K562 (cell line): ENCODE measurements around the gene FGF11. TPM values are rescaled to one million over a fixed set of nuclear protein-coding genes. Genes with fewer than 3 reads are reported as not detected.

Experiments used
- AFF1 ChIP-seq, 2 experiments: fragments of 450-650 bp; IDR thresholded peaks; 2 replicates each; pipeline ENCODE4 v1.6.1; 2018; ENCODE audit warnings: mild to moderate bottlenecking in 2 of 2, low read depth in 1 of 2; ENCODE audit not compliant: partially characterized antibody in 2 of 2
- CREM ChIP-seq: IDR thresholded peaks from 2 replicates; pipeline ENCODE4 v1.6.1; 2014; ENCODE audit warnings: antibody characterized with exemption, low read depth
- ETV5 ChIP-seq: sonication (generic); formaldehyde crosslinking; IDR thresholded peaks from 2 replicates; pipeline ENCODE4 v1.4.0; 2020; ENCODE audit warnings: low read depth, mild to moderate bottlenecking, missing genetic modification reagents
- HDAC1 ChIP-seq, 2 experiments: fragments of 450-650 bp; IDR thresholded peaks; 2 replicates each; pipeline ENCODE4 v1.6.1; 2016 to 2017; ENCODE audit warnings: inconsistent platforms in 1 of 2, mild to moderate bottlenecking in 1 of 2, moderate library complexity in 1 of 2
- KAT7 ChIP-seq: sonication (generic); formaldehyde crosslinking; IDR thresholded peaks from 2 replicates; pipeline ENCODE4 v1.8.0; 2022; ENCODE audit warnings: missing genetic modification reagents, mild to moderate bottlenecking, borderline replicate concordance
- PCBP2 ChIP-seq: fragments of 200-400 bp; formaldehyde crosslinking; IDR thresholded peaks from 2 replicates; pipeline ENCODE4 v1.6.1; 2018; ENCODE audit warnings: low read length, low read depth, mild to moderate bottlenecking, moderate library complexity; ENCODE audit not compliant: poor library complexity, severe bottlenecking
- POLR2A ChIP-seq: fragments of 450-650 bp; conservative IDR thresholded peaks from 2 replicates; pipeline ENCODE4 v1.6.1; 2016
- SIN3A ChIP-seq, 2 experiments: fragments of 150-350 bp in 1 of 2; IDR thresholded peaks; 2 replicates each; pipeline ENCODE4 v1.6.1; 2011 to 2016; ENCODE audit warnings: borderline replicate concordance in 2 of 2, low read depth in 2 of 2, low read length in 2 of 2, mild to moderate bottlenecking in 2 of 2, moderate library complexity in 2 of 2; ENCODE audit not compliant: control insufficient read depth in 1 of 2
- YY1 ChIP-seq, 3 experiments: IDR thresholded peaks; 2 replicates each; pipeline ENCODE4 v1.6.1; 2011; ENCODE audit warnings: low read length in 2 of 3, mild to moderate bottlenecking in 2 of 3, moderate library complexity in 2 of 3, borderline replicate concordance in 1 of 3, control low read depth in 1 of 3, low read depth in 1 of 3; ENCODE audit not compliant: insufficient read depth in 3 of 3, insufficient replicate concordance in 2 of 3, control insufficient read depth in 1 of 3, insufficient read length in 1 of 3; ENCODE audit errors: extremely low read depth in 1 of 3
- ZBTB1 ChIP-seq: sonication (generic); formaldehyde crosslinking; IDR thresholded peaks from 2 replicates; pipeline ENCODE4 v1.8.1; 2023; ENCODE audit warnings: missing genetic modification reagents, low read depth, mild to moderate bottlenecking, borderline replicate concordance
- polyA plus RNA-seq, 8 experiments: library from polyadenylated mRNA; depleted of rRNA in 4 of 8; stranded (reverse) in 5 of 8; unstranded in 3 of 8; fragments of >200 nt; fragmentation: Nextera tagmentation in 2 of 8; fragmentation: Illumina TruSeq in 1 of 8; extraction: Ambion mirVana in 2 of 8; extraction: Trizol in 1 of 8; gene quantifications; 2 replicates each; pipeline versions ENCODE4 v1.2.1 to v1.2.3, GENCODE V29; 2011 to 2014; ENCODE audit warnings: inconsistent platforms in 1 of 8, missing spikeins in 1 of 8
- total RNA-seq, 7 experiments: library from RNA; depleted of rRNA in 6 of 7; stranded (reverse); fragments of >200 nt in 6 of 7; fragmentation: Illumina TruSeq in 2 of 7; extraction: Trizol in 2 of 7; gene quantifications; 2 replicates each; pipeline versions ENCODE4 v1.2.1 to v1.2.3, GENCODE V29; 2011 to 2021; ENCODE audit warnings: low replicate concordance in 1 of 7
- TF ChIP-seq, protein P1 (sequence below), 2 experiments: IDR thresholded peaks; 2 replicates each; pipeline ENCODE4 v1.6.1; 2011; ENCODE audit warnings: borderline replicate concordance in 1 of 2, control low read depth in 1 of 2, low read depth in 1 of 2, low read length in 1 of 2, mild to moderate bottlenecking in 1 of 2, mixed read lengths in 1 of 2, moderate library complexity in 1 of 2; ENCODE audit not compliant: insufficient read depth in 1 of 2, insufficient read length in 1 of 2, poor library complexity in 1 of 2, severe bottlenecking in 1 of 2; ENCODE audit errors: extremely low read depth in 1 of 2
- TF ChIP-seq, protein P2 (sequence below): sonication (generic); formaldehyde crosslinking; IDR thresholded peaks from 2 replicates; pipeline ENCODE4 v1.8.0; 2022; ENCODE audit warnings: mild to moderate bottlenecking, missing genetic modification reagents
- TF ChIP-seq, protein P3 (sequence below): sonication (generic); formaldehyde crosslinking; IDR thresholded peaks from 2 replicates; pipeline ENCODE4 v1.9.0; 2022; ENCODE audit warnings: mild to moderate bottlenecking, missing genetic modification reagents

The FGF11 gene
- total and polyA plus RNA-seq, 9 of the 15 experiments (the other 6 are each of a cell fraction or from before 2014, with no cell fraction given): 1.2 to 7.5 (median 3.0) TPM

- TF ChIP-seq, protein P1, sequence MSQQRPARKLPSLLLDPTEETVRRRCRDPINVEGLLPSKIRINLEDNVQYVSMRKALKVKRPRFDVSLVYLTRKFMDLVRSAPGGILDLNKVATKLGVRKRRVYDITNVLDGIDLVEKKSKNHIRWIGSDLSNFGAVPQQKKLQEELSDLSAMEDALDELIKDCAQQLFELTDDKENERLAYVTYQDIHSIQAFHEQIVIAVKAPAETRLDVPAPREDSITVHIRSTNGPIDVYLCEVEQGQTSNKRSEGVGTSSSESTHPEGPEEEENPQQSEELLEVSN (IDR thresholded peaks at IDR 0.05; ENCODE audit: borderline replicate concordance in 1 of 2, extremely low read depth in 1 of 2, insufficient read depth in 1 of 2, insufficient read length in 1 of 2, low read depth in 1 of 2, low read length in 1 of 2, poor library complexity in 1 of 2, severe bottlenecking in 1 of 2): peak; percentile 31 to 57
- peak; percentile 35; the same call in 1 of the 2 replicates for TF ChIP-seq ZBTB1 (CRISPR knock-in tag)
- peak; percentile 51; the same call in 1 of the 2 replicates for TF ChIP-seq POLR2A
- peak; percentile 17; the same call in 1 of the 2 replicates for TF ChIP-seq CREM
- peak in 1 of 2 experiments; percentile 59; a peak in 1 of 4 replicates for TF ChIP-seq SIN3A (IDR thresholded peaks at IDR 0.05; ENCODE audit: borderline replicate concordance in 2 of 2, control insufficient read depth in 1 of 2, low read depth in 2 of 2, low read length in 2 of 2)
- peak in 1 of 2 experiments; percentile 39; a peak in 1 of 4 replicates for TF ChIP-seq HDAC1 (IDR thresholded peaks at IDR 0.05)
- TF ChIP-seq, protein P2, sequence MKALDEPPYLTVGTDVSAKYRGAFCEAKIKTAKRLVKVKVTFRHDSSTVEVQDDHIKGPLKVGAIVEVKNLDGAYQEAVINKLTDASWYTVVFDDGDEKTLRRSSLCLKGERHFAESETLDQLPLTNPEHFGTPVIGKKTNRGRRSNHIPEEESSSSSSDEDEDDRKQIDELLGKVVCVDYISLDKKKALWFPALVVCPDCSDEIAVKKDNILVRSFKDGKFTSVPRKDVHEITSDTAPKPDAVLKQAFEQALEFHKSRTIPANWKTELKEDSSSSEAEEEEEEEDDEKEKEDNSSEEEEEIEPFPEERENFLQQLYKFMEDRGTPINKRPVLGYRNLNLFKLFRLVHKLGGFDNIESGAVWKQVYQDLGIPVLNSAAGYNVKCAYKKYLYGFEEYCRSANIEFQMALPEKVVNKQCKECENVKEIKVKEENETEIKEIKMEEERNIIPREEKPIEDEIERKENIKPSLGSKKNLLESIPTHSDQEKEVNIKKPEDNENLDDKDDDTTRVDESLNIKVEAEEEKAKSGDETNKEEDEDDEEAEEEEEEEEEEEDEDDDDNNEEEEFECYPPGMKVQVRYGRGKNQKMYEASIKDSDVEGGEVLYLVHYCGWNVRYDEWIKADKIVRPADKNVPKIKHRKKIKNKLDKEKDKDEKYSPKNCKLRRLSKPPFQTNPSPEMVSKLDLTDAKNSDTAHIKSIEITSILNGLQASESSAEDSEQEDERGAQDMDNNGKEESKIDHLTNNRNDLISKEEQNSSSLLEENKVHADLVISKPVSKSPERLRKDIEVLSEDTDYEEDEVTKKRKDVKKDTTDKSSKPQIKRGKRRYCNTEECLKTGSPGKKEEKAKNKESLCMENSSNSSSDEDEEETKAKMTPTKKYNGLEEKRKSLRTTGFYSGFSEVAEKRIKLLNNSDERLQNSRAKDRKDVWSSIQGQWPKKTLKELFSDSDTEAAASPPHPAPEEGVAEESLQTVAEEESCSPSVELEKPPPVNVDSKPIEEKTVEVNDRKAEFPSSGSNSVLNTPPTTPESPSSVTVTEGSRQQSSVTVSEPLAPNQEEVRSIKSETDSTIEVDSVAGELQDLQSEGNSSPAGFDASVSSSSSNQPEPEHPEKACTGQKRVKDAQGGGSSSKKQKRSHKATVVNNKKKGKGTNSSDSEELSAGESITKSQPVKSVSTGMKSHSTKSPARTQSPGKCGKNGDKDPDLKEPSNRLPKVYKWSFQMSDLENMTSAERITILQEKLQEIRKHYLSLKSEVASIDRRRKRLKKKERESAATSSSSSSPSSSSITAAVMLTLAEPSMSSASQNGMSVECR: 0 out of 2 replicates have a peak, but pooled peaks have one; percentile 18
- TF ChIP-seq, protein P3, sequence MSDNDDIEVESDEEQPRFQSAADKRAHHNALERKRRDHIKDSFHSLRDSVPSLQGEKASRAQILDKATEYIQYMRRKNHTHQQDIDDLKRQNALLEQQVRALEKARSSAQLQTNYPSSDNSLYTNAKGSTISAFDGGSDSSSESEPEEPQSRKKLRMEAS (CRISPR knock-in tag): peak; percentile 73
- no peak for TF ChIP-seq PCBP2
- no peak for TF ChIP-seq AFF1 (IDR thresholded peaks at IDR 0.05; ENCODE audit: low read depth in 1 of 2, partially characterized antibody in 2 of 2)
- peak in 1 of 3 experiments; percentile 60 for TF ChIP-seq YY1 (IDR thresholded peaks at IDR 0.05; ENCODE audit: borderline replicate concordance in 1 of 3, control insufficient read depth in 1 of 3, extremely low read depth in 1 of 3, insufficient read depth in 3 of 3, insufficient read length in 1 of 3, insufficient replicate concordance in 2 of 3, low read depth in 1 of 3, low read length in 2 of 3)
- TF ChIP-seq ETV5 (CRISPR knock-in tag): 0 out of 2 replicates have a peak, but pooled peaks have one; percentile 19
- TF ChIP-seq KAT7 (CRISPR knock-in tag): 0 out of 2 replicates have a peak, but pooled peaks have one; percentile 44
These were observed 3.4 kb upstream of the FGF11 start (continued) for GRCh38 chr17:7435676-7436555.
